Measurements from ENCODE around the gene NHSL2.

DNA sequence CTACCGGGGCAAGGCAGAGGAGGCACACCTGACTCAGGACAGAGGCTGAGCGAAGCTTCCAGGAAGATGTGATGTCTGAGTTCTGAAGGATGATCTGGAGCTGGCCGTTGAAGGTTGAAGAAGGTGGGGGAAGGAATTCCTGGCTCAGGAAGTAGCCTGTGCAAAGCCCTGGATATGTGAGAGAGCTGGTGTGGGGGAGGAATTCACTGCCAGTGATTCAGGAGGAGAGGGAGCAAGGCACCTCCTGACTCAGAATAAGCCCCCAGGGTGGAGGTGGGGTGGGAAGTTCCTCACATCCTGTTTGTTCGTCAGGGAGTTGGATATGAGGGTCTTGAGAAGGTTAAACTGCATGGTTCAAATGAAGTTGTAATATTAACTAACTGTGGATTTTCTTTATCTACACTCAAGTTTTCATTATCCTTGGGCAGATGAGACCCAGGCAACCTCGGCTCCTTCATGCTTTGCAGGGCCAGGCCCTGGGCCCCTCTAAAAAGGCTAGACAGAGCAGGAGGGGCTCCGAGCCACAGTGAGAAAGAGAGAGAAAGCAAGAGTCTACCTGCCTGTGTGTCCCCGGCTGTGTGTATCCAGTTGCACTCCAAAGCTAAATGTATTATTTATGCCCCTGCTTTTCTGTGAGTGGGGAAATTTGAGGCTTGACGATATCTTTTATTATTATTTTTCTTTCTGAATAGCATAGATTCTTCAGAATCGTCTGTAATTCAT, 7.1 kb downstream of the NHSL2 start:
- TF ChIP-seq, protein P1, sequence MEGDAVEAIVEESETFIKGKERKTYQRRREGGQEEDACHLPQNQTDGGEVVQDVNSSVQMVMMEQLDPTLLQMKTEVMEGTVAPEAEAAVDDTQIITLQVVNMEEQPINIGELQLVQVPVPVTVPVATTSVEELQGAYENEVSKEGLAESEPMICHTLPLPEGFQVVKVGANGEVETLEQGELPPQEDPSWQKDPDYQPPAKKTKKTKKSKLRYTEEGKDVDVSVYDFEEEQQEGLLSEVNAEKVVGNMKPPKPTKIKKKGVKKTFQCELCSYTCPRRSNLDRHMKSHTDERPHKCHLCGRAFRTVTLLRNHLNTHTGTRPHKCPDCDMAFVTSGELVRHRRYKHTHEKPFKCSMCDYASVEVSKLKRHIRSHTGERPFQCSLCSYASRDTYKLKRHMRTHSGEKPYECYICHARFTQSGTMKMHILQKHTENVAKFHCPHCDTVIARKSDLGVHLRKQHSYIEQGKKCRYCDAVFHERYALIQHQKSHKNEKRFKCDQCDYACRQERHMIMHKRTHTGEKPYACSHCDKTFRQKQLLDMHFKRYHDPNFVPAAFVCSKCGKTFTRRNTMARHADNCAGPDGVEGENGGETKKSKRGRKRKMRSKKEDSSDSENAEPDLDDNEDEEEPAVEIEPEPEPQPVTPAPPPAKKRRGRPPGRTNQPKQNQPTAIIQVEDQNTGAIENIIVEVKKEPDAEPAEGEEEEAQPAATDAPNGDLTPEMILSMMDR (IDR thresholded peaks at IDR 0.05; ENCODE audit: low read depth, low read length) = no peak
- TF ChIP-seq EZH2phosphoT487 (IDR thresholded peaks at IDR 0.05; ENCODE audit: low read depth) = no peak
